NB4 (cell line): ENCODE data around the gene SV2C.

Experiments
- DNase-seq: peaks from one replicate; pipeline ENCODE4 v3.0.0; 2010; ENCODE audit warnings: low read depth
- H3K4me3 ChIP-seq: one replicate; pipeline ENCODE4 v1.5.1; 2011; ENCODE audit warnings: mild to moderate bottlenecking, low read depth, low read length, moderate library complexity
- CTCF ChIP-seq: IDR thresholded peaks from one replicate; pipeline ENCODE4 v1.5.1; 2012; ENCODE audit warnings: low read depth, low read length
- MAX ChIP-seq: IDR thresholded peaks from 2 replicates; pipeline ENCODE4 v1.6.1; 2011; ENCODE audit warnings: low read depth, low read length
- MYC ChIP-seq: IDR thresholded peaks from 2 replicates; pipeline ENCODE4 v1.6.1; 2011; ENCODE audit warnings: low read depth, low read length
- POLR2A ChIP-seq: IDR thresholded peaks from 2 replicates; pipeline ENCODE4 v1.6.1; 2011; ENCODE audit warnings: mild to moderate bottlenecking; ENCODE audit not compliant: insufficient read length; ENCODE audit errors: extremely low read depth

Gene SV2C

GRCh38 chr5:76165711-76166374, 82.7 kb downstream of the SV2C start:
- TF ChIP-seq MYC: no peak
- no peak for TF ChIP-seq MAX
- no peak for TF ChIP-seq POLR2A
- no peak for TF ChIP-seq CTCF
- no peak for DNase-seq
- H3K4me3 ChIP-seq: no peak overlapping the region

- H3K4me3 ChIP-seq: no peak overlapping the region
Measured at GRCh38 chr5:76166886-76167576, 83.8 kb downstream of the SV2C start.

GRCh38 chr5:76169146-76169905, 86.1 kb downstream of the SV2C start:
- no peak for DNase-seq
- no peak for TF ChIP-seq MYC
- TF ChIP-seq MAX: no peak
- TF ChIP-seq CTCF: no peak
- TF ChIP-seq POLR2A: no peak
- no peak overlapping the region for H3K4me3 ChIP-seq

More at GRCh38 chr5:76166886-76167576, 83.8 kb downstream of the SV2C start:
- TF ChIP-seq MAX (no peak), MYC (no peak), POLR2A (no peak), CTCF (no peak)
- no peak for DNase-seq

GRCh38 chr5:76174101-76174500, 90.9 kb downstream of the SV2C start:
- TF ChIP-seq CTCF: no peak
- DNase-seq: no peak
- no peak overlapping the region for H3K4me3 ChIP-seq

- DNase-seq: peak; percentile 65
- TF ChIP-seq MAX: no peak
- peak; percentile 73 for TF ChIP-seq CTCF
- no peak for TF ChIP-seq POLR2A
- H3K4me3 ChIP-seq: no peak overlapping the region
Measured at GRCh38 chr5:76175051-76175666, 92.0 kb downstream of the SV2C start.
